ENCODE measurements around the gene PI4K2A. TPM values are rescaled to one million over a fixed set of nuclear protein-coding genes. Genes with fewer than 3 reads are reported as not detected.

Gene PI4K2A
- polyA plus RNA-seq, 1 donor (not counting 4 experiments of a cell fraction or from before 2014, with no cell fraction given): 51.3 TPM

- no peak for FAIRE-seq
- no peak for DNase-seq (ENCODE audit: low read depth, low spot score)
- no peak overlapping the region for H3K9ac ChIP-seq (ENCODE audit: control insufficient read depth, extremely low read depth, insufficient read depth, low read length)
- no peak overlapping the region for H3K27ac ChIP-seq (ENCODE audit: control insufficient read depth, insufficient read depth, low read length)
- H4K20me1 ChIP-seq (ENCODE audit: control insufficient read depth, extremely low read depth, insufficient read depth, low read length): no peaks in the 10 kb centered on the region
- no peaks in the 10 kb centered on the region for H3K9me1 ChIP-seq (ENCODE audit: control insufficient read depth, extremely low read depth, insufficient read depth, low read length)
- no peaks in the 10 kb centered on the region for H3K9me3 ChIP-seq (ENCODE audit: control insufficient read depth, low read depth, low read length)
- H3K79me2 ChIP-seq (ENCODE audit: control insufficient read depth, insufficient read depth, low read length): no peaks in the 10 kb centered on the region
- H3K27me3 ChIP-seq (ENCODE audit: control insufficient read depth, extremely low read depth, insufficient read depth, low read length): no peaks in the 10 kb centered on the region
- no peak overlapping the region for H2AFZ ChIP-seq (ENCODE audit: control insufficient read depth, low read length)
- H3K4me3 ChIP-seq (ENCODE audit: control insufficient read depth in 2 of 3, extremely low read depth in 1 of 3, insufficient read depth in 2 of 3, low read depth in 1 of 3, low read length in 3 of 3): no peak overlapping the region
- H3K4me1 ChIP-seq (ENCODE audit: control insufficient read depth, extremely low read depth, insufficient read depth, low read length): peaks cover 18% of the 10 kb centered on the region
- no peak overlapping the region for H3K4me2 ChIP-seq (ENCODE audit: control insufficient read depth, extremely low read depth, insufficient read depth, low read depth, low read length)
- dilution Hi-C loops (cut with MboI; ENCODE audit: extremely low pct_ligation_motif_present, low sequenced_read_pairs): no loop called here
- no peaks in the 10 kb centered on the region for H3K36me3 ChIP-seq (ENCODE audit: control insufficient read depth in 2 of 2, extremely low read depth in 1 of 2, insufficient read depth in 2 of 2, low read length in 2 of 2)
- TF ChIP-seq CTCF (optimal IDR thresholded peaks at IDR 0.05 in 1 of 3, IDR thresholded peaks at IDR 0.05 in 1 of 3, conservative IDR thresholded peaks at IDR 0.05 in 1 of 3; ENCODE audit: extremely low read depth in 1 of 3, insufficient read depth in 2 of 3, low read length in 3 of 3) (no peak), EZH2 (IDR thresholded peaks at IDR 0.05; ENCODE audit: low read length) (no peak)
These were observed 41.2 kb upstream of the PI4K2A start for GRCh38 chr10:97599272-97599619.

GRCh38 chr10:97600616-97601015 lies 39.9 kb upstream of the PI4K2A start:
- DNase-seq (ENCODE audit: low read depth, low spot score) (no peak), FAIRE-seq (no peak)
- Histone ChIP-seq H3K79me2 (ENCODE audit: control insufficient read depth, insufficient read depth, low read length) (no peaks in the 10 kb centered on the region), H3K9me1 (ENCODE audit: control insufficient read depth, extremely low read depth, insufficient read depth, low read length) (no peaks in the 10 kb centered on the region), H3K4me3 (ENCODE audit: control insufficient read depth in 2 of 3, extremely low read depth in 1 of 3, insufficient read depth in 2 of 3, low read depth in 1 of 3, low read length in 3 of 3) (no peak overlapping the region), H3K36me3 (ENCODE audit: control insufficient read depth in 2 of 2, extremely low read depth in 1 of 2, insufficient read depth in 2 of 2, low read length in 2 of 2) (no peaks in the 10 kb centered on the region), H3K27me3 (ENCODE audit: control insufficient read depth, extremely low read depth, insufficient read depth, low read length) (no peaks in the 10 kb centered on the region), H4K20me1 (ENCODE audit: control insufficient read depth, extremely low read depth, insufficient read depth, low read length) (no peaks in the 10 kb centered on the region), H2AFZ (ENCODE audit: control insufficient read depth, low read length) (no peak overlapping the region), H3K4me2 (ENCODE audit: control insufficient read depth, extremely low read depth, insufficient read depth, low read depth, low read length) (no peak overlapping the region), H3K4me1 (ENCODE audit: control insufficient read depth, extremely low read depth, insufficient read depth, low read length) (peaks cover 17% of the 10 kb centered on the region), H3K9ac (ENCODE audit: control insufficient read depth, extremely low read depth, insufficient read depth, low read length) (no peak overlapping the region), H3K27ac (ENCODE audit: control insufficient read depth, insufficient read depth, low read length) (no peak overlapping the region), H3K9me3 (ENCODE audit: control insufficient read depth, low read depth, low read length) (no peaks in the 10 kb centered on the region)
- dilution Hi-C loops (cut with MboI; ENCODE audit: extremely low pct_ligation_motif_present, low sequenced_read_pairs): no loop called here
- no peak for TF ChIP-seq CTCF (optimal IDR thresholded peaks at IDR 0.05 in 1 of 3, IDR thresholded peaks at IDR 0.05 in 1 of 3, conservative IDR thresholded peaks at IDR 0.05 in 1 of 3; ENCODE audit: extremely low read depth in 1 of 3, insufficient read depth in 2 of 3, low read length in 3 of 3)
- no peak for TF ChIP-seq EZH2 (IDR thresholded peaks at IDR 0.05; ENCODE audit: low read length)

All from keratinocyte (primary cell).